GM12878 (cell line): ENCODE measurements around the gene ZNF625. TPM values are rescaled to one million over a fixed set of nuclear protein-coding genes. Genes with fewer than 3 reads are reported as not detected.

Experiments used
- ATAC-seq: fragments of 200-7000 bp; cut with Tn5 transposase; 3 replicates; pipeline ENCODE4 v1.9.1; 2020; ENCODE audit warnings: mild to moderate bottlenecking, moderate library complexity
- BruUV-seq: library from RNA; stranded (reverse); fragments of 400-500 nt; replicated peaks from 2 replicates; lab custom pipeline; 2021; lab: Mats Ljungman, UMichigan
- CTCF ChIA-PET: fragments of 300-600 bp; sonication (Branson Sonifier 250); formaldehyde crosslinking; extraction: SDS; loops from one replicate; lab custom pipeline; 2021; ENCODE audit warnings: inconsistent platforms; lab: Yijun Ruan, JAX
- POLR2A ChIA-PET: fragments of 350-600 bp; formaldehyde crosslinking; extraction: SDS; loops from one replicate; lab custom pipeline; 2021; ENCODE audit warnings: inconsistent platforms; lab: Charles Lee
- RAD21 ChIA-PET: fragments of 300-600 bp; sonication (Branson Sonifier 250); formaldehyde crosslinking; loops from one replicate; lab custom pipeline; 2023; ENCODE audit warnings: antibody characterized with exemption; ENCODE audit not compliant: unreplicated experiment; lab: Charles Lee
- SMC1A ChIA-PET: fragments of 300-600 bp; sonication (Branson Sonifier 250); formaldehyde crosslinking; loops from one replicate; lab custom pipeline; 2023; ENCODE audit not compliant: unreplicated experiment, uncharacterized antibody; lab: Charles Lee
- DNase-seq: peaks from one replicate; pipeline ENCODE4 v3.0.0-alpha.2; 2011; ENCODE audit warnings: low read depth, low spot score
- FAIRE-seq: peaks from 3 replicates; lab custom pipeline; 2011; peaks lifted over from hg19 to GRCh38; lab: Jason Lieb, UNC
- H2AFZ ChIP-seq: 2 replicates; pipeline ENCODE4 v1.6.0; 2011; ENCODE audit warnings: low read depth, low read length, control low read depth; ENCODE audit not compliant: control insufficient read depth
- H3K27ac ChIP-seq: 2 replicates; pipeline ENCODE4 v1.5.1; 2011; ENCODE audit warnings: control low read depth; ENCODE audit not compliant: control insufficient read depth, insufficient read depth
- H3K27me3 ChIP-seq, 2 experiments: replicated peaks in 1 of 2; 2 replicates each; pipeline versions ENCODE4 v1.6.0 to v1.6.1; 2011; ENCODE audit warnings: low read length in 1 of 2; ENCODE audit not compliant: control insufficient read depth in 2 of 2, insufficient read depth in 2 of 2
- H3K36me3 ChIP-seq, 2 experiments: 2 replicates each; pipeline ENCODE4 v1.5.1; 2011; ENCODE audit warnings: low read length in 1 of 2; ENCODE audit not compliant: control insufficient read depth in 2 of 2, insufficient read depth in 2 of 2
- H3K4me1 ChIP-seq: 2 replicates; pipeline ENCODE4 v1.6.1; 2011; ENCODE audit warnings: mild to moderate bottlenecking, low read length, moderate library complexity, mixed read lengths; ENCODE audit not compliant: control insufficient read depth, insufficient read depth
- H3K4me2 ChIP-seq: 2 replicates; pipeline ENCODE4 v1.6.0; 2011; ENCODE audit warnings: control low read depth; ENCODE audit not compliant: control insufficient read depth, insufficient read depth
- H3K4me3 ChIP-seq: fragments of 200-600 bp; sonication (generic); 2 replicates; pipeline ENCODE4 v1.5.1; 2016
- H3K79me2 ChIP-seq: 2 replicates; pipeline ENCODE4 v1.6.0; 2011; ENCODE audit warnings: low read length; ENCODE audit not compliant: control insufficient read depth, insufficient read depth
- H3K9ac ChIP-seq: 2 replicates; pipeline ENCODE4 v1.8.0; 2011; ENCODE audit warnings: low read length, control low read depth, mixed read lengths; ENCODE audit not compliant: control insufficient read depth, insufficient read depth
- H3K9me3 ChIP-seq: replicated peaks from 3 replicates; pipeline ENCODE4 v1.5.1; 2011; ENCODE audit warnings: mild to moderate bottlenecking, low read length; ENCODE audit not compliant: control insufficient read depth, insufficient read depth
- H4K20me1 ChIP-seq: 2 replicates; pipeline ENCODE4 v1.6.0; 2011; ENCODE audit not compliant: control insufficient read depth, insufficient read depth
- BACH1 ChIP-seq: fragments of 450-650 bp; IDR thresholded peaks from 2 replicates; pipeline ENCODE4 v1.6.1; 2017; ENCODE audit warnings: mild to moderate bottlenecking, borderline replicate concordance
- BRCA1 ChIP-seq: IDR thresholded peaks from 2 replicates; pipeline ENCODE4 v1.6.1; 2011; ENCODE audit warnings: low read depth, low read length, improper control_type of control experiment
- CHD2 ChIP-seq: IDR thresholded peaks from 2 replicates; pipeline ENCODE4 v1.6.1; 2011; ENCODE audit warnings: low read depth, low read length, improper control_type of control experiment, borderline replicate concordance
- ETV6 ChIP-seq, 2 experiments: fragments of 450-650 bp in 1 of 2; IDR thresholded peaks in 1 of 2; conservative IDR thresholded peaks in 1 of 2; 2 replicates each; pipeline ENCODE4 v1.6.1; 2014; ENCODE audit warnings: antibody characterized with exemption in 1 of 2, borderline replicate concordance in 1 of 2, low read depth in 1 of 2, mild to moderate bottlenecking in 1 of 2, moderate library complexity in 1 of 2
- FOXK2 ChIP-seq: fragments of 450-650 bp; IDR thresholded peaks from 2 replicates; pipeline ENCODE4 v1.6.1; 2017; ENCODE audit warnings: mild to moderate bottlenecking, moderate library complexity
- GABPA ChIP-seq: IDR thresholded peaks from 2 replicates; pipeline ENCODE4 v1.6.1; 2014; ENCODE audit warnings: antibody characterized with exemption, low read depth, mild to moderate bottlenecking, inconsistent platforms
- MTA3 ChIP-seq: IDR thresholded peaks from 2 replicates; pipeline ENCODE4 v1.6.1; 2012; ENCODE audit warnings: low read length, inconsistent platforms, borderline replicate concordance
- NBN ChIP-seq: fragments of 450-650 bp; IDR thresholded peaks from 2 replicates; pipeline ENCODE4 v1.6.1; 2016
- NKRF ChIP-seq: fragments of 450-650 bp; conservative IDR thresholded peaks from 2 replicates; pipeline ENCODE4 v1.6.1; 2017; ENCODE audit warnings: mild to moderate bottlenecking, moderate library complexity
- PBX3 ChIP-seq: IDR thresholded peaks from 2 replicates; pipeline ENCODE4 v1.6.1; 2011; ENCODE audit warnings: mild to moderate bottlenecking, low read depth, low read length, moderate library complexity; ENCODE audit not compliant: insufficient replicate concordance
- POLR2A ChIP-seq: IDR thresholded peaks from 2 replicates; pipeline ENCODE4 v1.6.1; 2011; ENCODE audit warnings: low read depth, mild to moderate bottlenecking, low read length
- RELA ChIP-seq: fragments of 450-650 bp; IDR thresholded peaks from 2 replicates; pipeline ENCODE4 v1.8.0; 2014; ENCODE audit warnings: borderline replicate concordance; ENCODE audit not compliant: partially characterized antibody
- ZBED1 ChIP-seq: IDR thresholded peaks from 2 replicates; pipeline ENCODE4 v1.6.1; 2016; ENCODE audit warnings: borderline replicate concordance
- ZNF24 ChIP-seq: fragments of 450-650 bp; IDR thresholded peaks from 2 replicates; pipeline ENCODE4 v1.6.1; 2017; ENCODE audit warnings: antibody characterized with exemption, mild to moderate bottlenecking
- ZNF592 ChIP-seq: fragments of 450-650 bp; IDR thresholded peaks from 2 replicates; pipeline ENCODE4 v1.6.1; 2017; ENCODE audit warnings: mild to moderate bottlenecking, moderate library complexity
- WGBS: methylation state at CpG from one replicate; pipeline ENCODE4 v1.1.6; 2016; ENCODE audit warnings: low lambda C conversion rate; ENCODE audit not compliant: insufficient replicate concordance, insufficient coverage; ENCODE audit errors: missing lambda C conversion rate; 5-methylcytosine and 5-hydroxymethylcytosine counted together
- in situ Hi-C: fragments of 300-500 bp; cut with MboI; formaldehyde crosslinking; loops from 9 replicates; pipeline ENCODE4 v1.14.3; 2018; ENCODE audit warnings: mixed read lengths
- intact Hi-C: fragments of 100-400 bp; cut with micrococcal nuclease; formaldehyde crosslinking; loops from one replicate; pipeline ENCODE4 v1.14.2; 2022; ENCODE audit not compliant: unreplicated experiment
- polyA plus RNA-seq, 11 experiments: library from polyadenylated mRNA; depleted of rRNA in 4 of 11; unstranded in 6 of 11; stranded (reverse) in 5 of 11; fragments of >200 nt; fragmentation: Nextera tagmentation in 4 of 11; fragmentation: Illumina TruSeq in 1 of 11; extraction: Ambion mirVana in 4 of 11; extraction: Trizol in 1 of 11; gene quantifications; 1 replicate in 1 of 11; 2 replicates in 10 of 11; pipeline versions ENCODE4 v1.2.1 to v1.2.3, GENCODE V29; 2011 to 2016; ENCODE audit warnings: inconsistent platforms in 2 of 11, missing spikeins in 2 of 11, low read depth in 1 of 11
- total RNA-seq, 4 experiments: library from RNA; depleted of rRNA in 3 of 4; stranded (reverse); fragments of >200 nt in 3 of 4; fragmentation: Illumina TruSeq in 1 of 4; extraction: Trizol in 1 of 4; gene quantifications; 2 replicates each; pipeline versions ENCODE4 v1.2.1 to v1.2.3, GENCODE V29; 2013 to 2021
- TF ChIP-seq, protein P1 (sequence below): IDR thresholded peaks from 2 replicates; pipeline ENCODE4 v1.6.1; 2011; ENCODE audit warnings: borderline replicate concordance, low read depth, mild to moderate bottlenecking, moderate library complexity, low read length; ENCODE audit not compliant: insufficient read depth, poor library complexity, severe bottlenecking

Gene ZNF625
- total and polyA plus RNA-seq, 10 of the 15 experiments (the other 5 are each of a cell fraction or from before 2014, with no cell fraction given), result 0.52 to 5.0 (median 1.3) TPM

- no peaks in the 10 kb centered on the region for H4K20me1 ChIP-seq
- in situ Hi-C loops (no loop called here), intact Hi-C loops (loop anchor here (5.0 kb wide), 1 partner anchor 472 kb away; no protein-coding TSS in a partner anchor)
- no peaks in the 10 kb centered on the region for H3K4me1 ChIP-seq
- peaks cover 9% of the 10 kb centered on the region for H3K9me3 ChIP-seq
- no peak overlapping the region for H3K27ac ChIP-seq
- no peak overlapping the region for H3K4me2 ChIP-seq
- no peak overlapping the region for H3K9ac ChIP-seq
- no TSS peak for BruUV-seq
- ChIA-PET CTCF (no interaction called here), RAD21 (no interaction called here), SMC1A (no interaction called here), POLR2A (no interaction called here)
- no peak overlapping the region for H2AFZ ChIP-seq
- 56% methylated on average over 3 of the region's 3 CpGs for WGBS
- H3K4me3 ChIP-seq, result no peak overlapping the region
- H3K27me3 ChIP-seq, result no peaks in the 10 kb centered on the region
- DNase-seq (no peak), ATAC-seq (no peak), FAIRE-seq (no peak)
- no peaks in the 10 kb centered on the region for H3K36me3 ChIP-seq
- H3K79me2 ChIP-seq, result no peaks in the 10 kb centered on the region
- TF ChIP-seq FOXK2 (no peak), GABPA (no peak), BRCA1 (no peak), NKRF (no peak), NBN (no peak), ZNF592 (no peak), ZBED1 (no peak), POLR2A (no peak), ZNF24 (no peak), ETV6 (conservative IDR thresholded peaks at IDR 0.05 in 1 of 2, IDR thresholded peaks at IDR 0.05 in 1 of 2; ENCODE audit: borderline replicate concordance in 1 of 2, low read depth in 1 of 2) (no peak), BACH1 (no peak), PBX3 (no peak), CHD2 (no peak), MTA3 (no peak), RELA (no peak)
- TF ChIP-seq, protein P1, sequence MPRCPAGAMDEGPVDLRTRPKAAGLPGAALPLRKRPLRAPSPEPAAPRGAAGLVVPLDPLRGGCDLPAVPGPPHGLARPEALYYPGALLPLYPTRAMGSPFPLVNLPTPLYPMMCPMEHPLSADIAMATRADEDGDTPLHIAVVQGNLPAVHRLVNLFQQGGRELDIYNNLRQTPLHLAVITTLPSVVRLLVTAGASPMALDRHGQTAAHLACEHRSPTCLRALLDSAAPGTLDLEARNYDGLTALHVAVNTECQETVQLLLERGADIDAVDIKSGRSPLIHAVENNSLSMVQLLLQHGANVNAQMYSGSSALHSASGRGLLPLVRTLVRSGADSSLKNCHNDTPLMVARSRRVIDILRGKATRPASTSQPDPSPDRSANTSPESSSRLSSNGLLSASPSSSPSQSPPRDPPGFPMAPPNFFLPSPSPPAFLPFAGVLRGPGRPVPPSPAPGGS, result no peak
Measured at GRCh38 chr19:12199757-12200419, 43.4 kb upstream of the ZNF625 start.
